Immature natural killer cell (primary cell): ENCODE results near the gene CEP95. TPM values are rescaled to one million over a fixed set of nuclear protein-coding genes. Genes with fewer than 3 reads are reported as not detected.
"Not testable (repeated sequence)": the region's sequence is repeated elsewhere in the genome, so short reads cannot be mapped to it uniquely, and the experiment has no call there.

Experiments used
- DNase-seq, 3 donors: peaks; one replicate each; pipeline ENCODE4 v3.0.0; 2022; ENCODE audit warnings: mixed read lengths in 1 of 3
- H3K27ac Mint-ChIP-seq, 6 donors: one replicate each; pipeline ENCODE4 v1.8.0; 2020; ENCODE audit warnings: mixed read lengths in 6 of 6, mild to moderate bottlenecking in 5 of 6, inconsistent platforms in 4 of 6, moderate library complexity in 3 of 6
- H3K27me3 Mint-ChIP-seq, 3 donors: one replicate each; pipeline ENCODE4 v1.8.0; 2020 to 2021; ENCODE audit warnings: low read depth in 3 of 3, mild to moderate bottlenecking in 3 of 3, mixed read lengths in 3 of 3, moderate library complexity in 3 of 3, inconsistent platforms in 1 of 3
- H3K36me3 Mint-ChIP-seq, 3 donors: one replicate each; pipeline ENCODE4 v1.8.0; 2020; ENCODE audit warnings: mixed read lengths in 3 of 3, inconsistent platforms in 2 of 3, mild to moderate bottlenecking in 2 of 3
- H3K4me1 Mint-ChIP-seq, 2 donors: one replicate each; pipeline ENCODE4 v1.8.0; 2020; ENCODE audit warnings: inconsistent platforms in 2 of 2, mild to moderate bottlenecking in 2 of 2, mixed read lengths in 2 of 2, moderate library complexity in 1 of 2
- H3K4me3 Mint-ChIP-seq, 5 donors: one replicate each; pipeline ENCODE4 v1.8.0; 2020; ENCODE audit warnings: mild to moderate bottlenecking in 5 of 5, mixed read lengths in 5 of 5, inconsistent platforms in 3 of 5, moderate library complexity in 3 of 5
- H3K9me3 Mint-ChIP-seq, 6 donors: one replicate each; pipeline ENCODE4 v1.8.0; 2020; ENCODE audit warnings: mild to moderate bottlenecking in 6 of 6, mixed read lengths in 6 of 6, inconsistent platforms in 4 of 6, moderate library complexity in 3 of 6
- polyA plus RNA-seq, 3 donors: library from polyadenylated mRNA; unstranded; fragments of 300-500 nt; fragmentation: Illumina TruSeq; gene quantifications; one replicate each; pipeline ENCODE4 v1.2.3, GENCODE V29; 2021

The CEP95 gene
- polyA plus RNA-seq: 10 to 100 TPM in 1 of 3 donors, 1 to 10 TPM in 2; 7.1 to 12.7 (median 7.5) TPM

DNA sequence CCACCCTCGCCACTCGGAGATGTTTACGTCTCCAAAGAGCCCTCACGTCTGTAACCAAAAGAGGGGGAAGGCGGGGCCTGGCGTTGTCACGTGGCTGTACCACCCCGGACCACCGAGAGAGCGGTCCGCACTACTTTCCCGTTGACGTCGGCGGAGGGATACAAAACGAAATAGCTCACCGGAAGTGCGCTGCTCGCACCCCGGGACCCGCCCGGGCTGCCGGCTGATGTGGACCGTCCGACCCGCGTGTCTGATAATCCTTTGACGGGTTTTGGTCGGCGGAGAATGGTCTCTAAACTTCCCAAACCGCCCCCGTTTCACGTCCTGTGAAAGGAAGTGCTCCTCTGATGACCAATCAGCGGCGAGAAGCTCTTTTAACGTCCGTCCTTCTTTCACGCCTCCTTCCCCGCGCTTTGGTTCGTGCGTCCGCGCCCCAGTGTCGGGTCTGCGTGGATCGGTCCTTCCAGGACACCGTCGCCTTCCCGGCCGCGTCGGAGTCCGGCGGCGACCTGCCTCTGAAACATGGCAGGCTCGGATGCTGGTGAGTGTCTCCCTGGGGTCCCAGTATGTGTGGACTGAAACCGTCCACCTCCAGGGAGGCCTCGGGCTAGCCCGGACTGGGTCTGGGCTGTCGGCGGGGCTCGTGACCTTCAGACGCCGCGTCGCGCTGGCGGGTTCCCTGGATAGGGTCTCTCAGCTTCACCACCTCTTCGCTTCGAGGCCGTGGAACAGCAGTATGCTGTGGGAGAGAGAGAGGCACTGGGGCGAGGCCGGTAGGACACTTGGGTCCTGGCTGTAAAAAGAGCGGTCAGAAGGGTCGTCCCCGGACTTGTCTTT, at the start of gene CEP95:
Gene CEP95, plus strand, starts transcription at position 402 of the 837 bp plus-strand sequence. Its CDS starts 121 bp downstream, at position 523.
- DNase-seq: peak; percentile 96 to 98 (median 98)
- peak within 1 kb of the TSS; percentile 99 to 100 (median 100) for H3K27ac Mint-ChIP-seq
- H3K4me3 Mint-ChIP-seq: peak within 1 kb of the TSS; percentile 99 to 100 (median 99)
- H3K36me3 Mint-ChIP-seq: peaks cover 33 to 57% (median 45%) of the 10 kb centered on the region in 3 donors
- peaks cover 35 to 53% (median 46%) of the 10 kb centered on the region in 3 donors for H3K27me3 Mint-ChIP-seq
- H3K4me1 Mint-ChIP-seq: peaks cover 51 to 67% of the 10 kb centered on the region in 2 donors
- peaks cover 0 to 4% (median 0%) of the 10 kb centered on the region in 6 donors for H3K9me3 Mint-ChIP-seq

GRCh38 chr17:64457156-64457555, 49.6 kb upstream of the CEP95 start:
- peaks cover 16 to 20% of the 10 kb centered on the region in 2 donors for H3K4me1 Mint-ChIP-seq
- peak overlapping the region in 2 of 6 donors; percentile 3 to 6 for H3K27ac Mint-ChIP-seq
- peaks cover 0 to 1% (median 0%) of the 10 kb centered on the region in 3 donors for H3K27me3 Mint-ChIP-seq
- no peak overlapping the region for H3K4me3 Mint-ChIP-seq
- no peak for DNase-seq
- no peaks in the 10 kb centered on the region for H3K36me3 Mint-ChIP-seq
- peaks cover 0 to 2% (median 0%) of the 10 kb centered on the region in 6 donors for H3K9me3 Mint-ChIP-seq

DNA sequence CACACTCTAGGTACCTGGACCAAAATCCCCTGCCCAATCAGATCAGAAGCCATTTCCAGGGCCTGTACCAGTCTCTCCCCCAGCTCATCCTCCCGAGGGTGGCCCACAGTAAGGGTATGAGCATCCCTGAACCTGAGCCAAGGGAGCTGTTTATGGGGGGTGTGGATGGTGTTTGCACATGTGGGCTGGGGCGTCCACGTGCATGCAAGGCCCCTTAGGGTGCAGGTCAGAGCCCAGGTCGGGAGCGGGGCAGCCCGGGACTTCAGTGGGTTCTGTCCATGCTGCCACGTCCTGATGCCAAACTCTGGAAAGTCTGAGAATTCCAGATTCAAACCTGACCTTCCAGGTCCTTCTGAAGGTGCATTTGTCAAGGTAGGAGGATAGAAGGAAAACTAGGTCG, 48.0 kb upstream of the CEP95 start:
- H3K9me3 Mint-ChIP-seq: peaks cover 0 to 2% (median 0%) of the 10 kb centered on the region in 6 donors
- H3K4me3 Mint-ChIP-seq: no peak overlapping the region
- no peak for DNase-seq
- H3K36me3 Mint-ChIP-seq: no peaks in the 10 kb centered on the region
- peaks cover 16 to 20% of the 10 kb centered on the region in 2 donors for H3K4me1 Mint-ChIP-seq
- H3K27ac Mint-ChIP-seq: no peak overlapping the region
- no peaks in the 10 kb centered on the region for H3K27me3 Mint-ChIP-seq

GRCh38 chr17:64459284-64459747, 47.5 kb upstream of the CEP95 start:
- no peak overlapping the region for H3K4me3 Mint-ChIP-seq
- peaks cover 16 to 20% of the 10 kb centered on the region in 2 donors for H3K4me1 Mint-ChIP-seq
- no peak for DNase-seq
- no peak overlapping the region for H3K27ac Mint-ChIP-seq
- peaks cover 0 to 2% (median 0%) of the 10 kb centered on the region in 6 donors for H3K9me3 Mint-ChIP-seq
- H3K27me3 Mint-ChIP-seq: no peaks in the 10 kb centered on the region
- H3K36me3 Mint-ChIP-seq: no peaks in the 10 kb centered on the region

DNA sequence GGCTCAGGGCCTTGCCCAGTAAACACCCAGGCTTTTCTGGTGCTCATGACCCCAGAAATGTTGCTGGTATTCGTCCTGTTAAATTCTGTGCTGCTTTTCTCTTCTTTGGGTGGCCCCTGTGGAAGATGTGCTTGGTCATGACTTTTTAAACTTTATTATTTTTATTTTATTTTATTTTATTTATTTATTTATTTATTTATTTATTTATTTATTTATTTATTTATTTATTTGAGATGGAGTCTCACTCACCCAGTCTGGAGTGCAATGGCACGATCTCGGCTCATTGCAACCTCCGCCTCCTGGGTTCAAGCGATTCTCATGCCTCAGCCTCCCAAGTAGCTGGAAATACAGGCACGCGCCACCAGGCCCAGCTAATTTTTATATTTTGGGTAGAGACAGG, 47.0 kb upstream of the CEP95 start:
- not testable (repeated sequence) for DNase-seq, H3K36me3 Mint-ChIP-seq, H3K9me3 Mint-ChIP-seq, H3K27me3 Mint-ChIP-seq, H3K4me3 Mint-ChIP-seq, H3K27ac Mint-ChIP-seq
- H3K4me1 Mint-ChIP-seq: peaks cover 16 to 18% of the 10 kb centered on the region in 2 donors

- H3K36me3 Mint-ChIP-seq: no peaks in the 10 kb centered on the region
- peaks cover 12 to 14% of the 10 kb centered on the region in 2 donors for H3K4me1 Mint-ChIP-seq
- peaks cover 0 to 2% (median 0%) of the 10 kb centered on the region in 6 donors for H3K9me3 Mint-ChIP-seq
- H3K27ac Mint-ChIP-seq: no peak overlapping the region
- DNase-seq: no peak
- H3K4me3 Mint-ChIP-seq: no peak overlapping the region
- H3K27me3 Mint-ChIP-seq: peaks cover 0 to 1% (median 0%) of the 10 kb centered on the region in 3 donors
Observed at GRCh38 chr17:64460955-64461354, 45.8 kb upstream of the CEP95 start.

DNA sequence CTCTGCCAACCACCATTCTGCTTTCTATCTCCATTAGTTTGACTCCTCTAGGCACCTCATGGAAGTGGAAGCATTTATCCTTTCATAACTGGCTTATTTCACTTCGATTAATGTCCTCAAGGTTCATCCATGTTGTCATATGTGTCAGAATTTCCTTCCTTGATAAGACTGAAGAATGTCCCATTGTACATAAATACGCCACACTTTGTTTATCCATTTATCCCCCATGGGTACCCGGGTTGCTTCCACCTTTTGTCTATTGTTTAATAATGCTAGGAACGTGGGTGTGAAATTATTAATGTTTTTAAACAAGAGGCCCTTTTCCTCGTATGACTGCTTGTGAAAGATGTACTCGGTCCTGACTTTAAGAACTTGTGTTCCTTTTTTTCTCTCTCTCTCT, 45.0 kb upstream of the CEP95 start:
- no peaks in the 10 kb centered on the region for H3K36me3 Mint-ChIP-seq
- DNase-seq: no peak
- H3K9me3 Mint-ChIP-seq: peaks cover 0 to 2% (median 0%) of the 10 kb centered on the region in 6 donors
- H3K4me1 Mint-ChIP-seq: peaks cover 6% of the 10 kb centered on the region in 2 donors
- no peak overlapping the region for H3K27ac Mint-ChIP-seq
- H3K27me3 Mint-ChIP-seq: peaks cover 0 to 3% (median 1%) of the 10 kb centered on the region in 3 donors
- H3K4me3 Mint-ChIP-seq: no peak overlapping the region

DNA sequence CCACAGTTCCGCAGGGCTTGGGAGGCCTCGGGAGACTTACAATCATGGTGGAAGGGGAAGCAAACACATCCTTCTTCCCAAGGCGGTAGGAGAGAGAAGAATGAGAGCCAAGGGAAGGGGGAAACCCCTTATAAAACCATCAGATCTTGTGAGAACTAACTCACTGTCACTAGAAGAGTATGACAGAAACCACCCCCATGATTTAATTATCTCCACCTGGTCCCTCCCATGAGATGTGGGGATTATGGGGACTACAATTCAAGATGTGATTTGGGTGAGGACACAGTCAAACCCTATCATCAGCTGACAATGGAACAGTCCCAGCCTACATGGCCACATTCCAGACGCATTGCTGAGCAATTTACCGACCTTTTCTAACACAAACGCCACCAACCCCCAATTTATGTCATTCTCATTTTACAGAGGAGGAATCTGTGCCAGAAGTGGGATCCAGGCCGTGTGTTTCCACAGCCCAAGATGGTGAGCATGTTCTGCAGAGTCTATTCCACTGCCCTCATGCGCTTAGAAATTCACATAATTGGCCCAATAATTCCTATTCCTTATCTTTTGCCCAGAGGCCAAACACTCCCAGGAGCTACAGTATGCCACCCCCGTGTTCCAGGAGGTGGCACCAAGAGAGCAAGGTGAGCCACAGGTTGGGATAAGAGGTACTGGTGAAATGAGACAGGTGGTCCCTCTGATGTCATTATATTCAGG, 40.6 kb upstream of the CEP95 start:
- no peak overlapping the region for H3K4me3 Mint-ChIP-seq
- no peaks in the 10 kb centered on the region for H3K9me3 Mint-ChIP-seq
- H3K4me1 Mint-ChIP-seq: no peaks in the 10 kb centered on the region
- DNase-seq: no peak
- H3K27ac Mint-ChIP-seq: no peak overlapping the region
- H3K27me3 Mint-ChIP-seq: peaks cover 1 to 9% (median 4%) of the 10 kb centered on the region in 3 donors
- H3K36me3 Mint-ChIP-seq: no peaks in the 10 kb centered on the region

DNA sequence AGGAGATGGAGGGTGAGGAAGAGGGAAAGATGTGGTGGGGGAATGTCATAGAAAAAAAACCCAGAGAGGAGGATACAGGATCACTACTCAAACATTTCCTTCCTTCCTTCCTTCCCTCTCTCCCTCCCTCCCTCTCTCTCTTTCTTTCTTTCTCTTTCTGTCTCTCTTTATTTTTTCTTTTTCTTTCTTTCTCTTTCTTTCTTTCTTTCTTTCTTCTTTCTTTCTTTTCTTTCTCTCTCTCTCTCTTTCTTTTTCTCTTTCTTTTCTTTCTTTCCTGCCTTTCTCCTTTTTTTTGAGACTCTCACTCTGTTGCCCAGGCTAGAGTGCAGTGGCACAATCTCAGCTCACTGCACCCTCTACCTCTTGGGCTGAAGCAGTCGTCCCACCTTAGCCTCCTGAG, 39.9 kb upstream of the CEP95 start:
- not testable (repeated sequence) for H3K36me3 Mint-ChIP-seq, H3K27me3 Mint-ChIP-seq, H3K27ac Mint-ChIP-seq, H3K9me3 Mint-ChIP-seq, H3K4me3 Mint-ChIP-seq, DNase-seq, H3K4me1 Mint-ChIP-seq

- Mint-ChIP-seq H3K4me1 (no peaks in the 10 kb centered on the region), H3K27me3 (peaks cover 1 to 9% (median 4%) of the 10 kb centered on the region in 3 donors), H3K27ac (no peak overlapping the region), H3K36me3 (no peaks in the 10 kb centered on the region), H3K4me3 (no peak overlapping the region), H3K9me3 (no peaks in the 10 kb centered on the region)
- DNase-seq: no peak
Observed at GRCh38 chr17:64470625-64471024, 36.2 kb upstream of the CEP95 start.

DNA sequence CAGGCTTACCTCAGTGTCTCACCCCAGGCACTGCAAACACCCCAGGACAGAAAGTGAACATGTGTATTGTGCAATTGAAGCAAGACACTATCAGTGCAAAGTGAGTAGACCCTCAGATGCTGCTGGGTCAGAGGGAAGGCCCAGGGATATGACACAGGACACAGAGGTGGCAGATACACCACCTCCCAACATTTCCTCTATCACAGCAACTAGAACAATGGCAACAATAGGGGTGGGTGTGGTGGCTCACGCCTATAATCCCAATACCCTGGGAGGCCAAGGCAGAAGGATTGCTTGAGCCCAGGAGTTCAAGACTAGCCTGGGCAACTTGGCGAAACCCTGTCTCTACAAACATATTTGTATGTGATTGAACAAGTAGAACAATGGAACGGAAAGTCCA, 35.3 kb upstream of the CEP95 start:
- Mint-ChIP-seq H3K9me3 (no peaks in the 10 kb centered on the region), H3K27me3 (peaks cover 0 to 7% (median 4%) of the 10 kb centered on the region in 3 donors), H3K27ac (no peak overlapping the region), H3K4me3 (no peak overlapping the region), H3K36me3 (no peaks in the 10 kb centered on the region), H3K4me1 (no peaks in the 10 kb centered on the region)
- DNase-seq: no peak

DNA sequence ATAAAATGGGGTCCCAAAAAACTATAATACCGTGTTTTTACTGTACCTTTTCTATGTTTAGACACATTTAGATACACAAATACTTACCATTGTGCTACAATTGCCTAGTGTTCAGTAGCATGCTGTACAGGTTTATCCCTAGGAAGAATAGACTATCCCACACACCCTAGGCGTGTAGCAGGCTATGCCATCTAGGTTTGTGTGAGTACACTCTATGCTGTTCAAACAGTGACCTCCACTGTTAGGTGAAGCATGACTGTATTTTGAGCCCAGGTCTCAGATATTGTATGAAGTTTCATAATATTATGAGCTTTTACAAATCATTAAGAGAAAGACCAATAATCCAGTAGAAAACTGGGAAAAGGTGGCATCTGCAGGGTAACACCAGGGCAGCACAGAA, 34.2 kb upstream of the CEP95 start:
- peaks cover 1 to 6% (median 3%) of the 10 kb centered on the region in 3 donors for H3K27me3 Mint-ChIP-seq
- no peak overlapping the region for H3K4me3 Mint-ChIP-seq
- no peak for DNase-seq
- no peaks in the 10 kb centered on the region for H3K4me1 Mint-ChIP-seq
- peaks cover 0 to 6% (median 0%) of the 10 kb centered on the region in 3 donors for H3K36me3 Mint-ChIP-seq
- H3K9me3 Mint-ChIP-seq: no peaks in the 10 kb centered on the region
- no peak overlapping the region for H3K27ac Mint-ChIP-seq

DNA sequence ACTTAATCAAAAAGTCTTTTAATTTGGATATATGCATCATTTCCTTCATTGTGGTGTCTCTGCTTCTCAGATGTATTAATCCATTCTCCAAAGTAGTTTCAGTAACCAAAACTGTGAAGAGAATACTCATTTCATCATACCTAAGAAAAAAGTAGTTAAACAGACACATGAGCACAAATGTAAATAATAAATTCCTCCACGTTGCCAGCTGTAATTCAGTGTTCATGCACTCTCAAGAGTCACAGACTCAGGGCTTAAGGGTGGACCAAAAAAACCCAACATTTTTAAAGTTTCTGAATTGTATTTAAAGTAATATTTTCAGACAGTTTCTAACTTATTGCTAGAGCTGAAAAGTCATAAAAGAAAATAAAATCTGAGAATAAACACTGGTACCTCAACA, 28.9 kb upstream of the CEP95 start:
- Mint-ChIP-seq H3K9me3 (no peaks in the 10 kb centered on the region), H3K27me3 (peaks cover 0 to 3% (median 1%) of the 10 kb centered on the region in 3 donors), H3K27ac (peak overlapping the region in 1 of 6 donors; percentile 12), H3K4me3 (no peak overlapping the region), H3K4me1 (no peaks in the 10 kb centered on the region), H3K36me3 (peaks cover 4 to 12% (median 4%) of the 10 kb centered on the region in 3 donors)
- DNase-seq: no peak

DNA sequence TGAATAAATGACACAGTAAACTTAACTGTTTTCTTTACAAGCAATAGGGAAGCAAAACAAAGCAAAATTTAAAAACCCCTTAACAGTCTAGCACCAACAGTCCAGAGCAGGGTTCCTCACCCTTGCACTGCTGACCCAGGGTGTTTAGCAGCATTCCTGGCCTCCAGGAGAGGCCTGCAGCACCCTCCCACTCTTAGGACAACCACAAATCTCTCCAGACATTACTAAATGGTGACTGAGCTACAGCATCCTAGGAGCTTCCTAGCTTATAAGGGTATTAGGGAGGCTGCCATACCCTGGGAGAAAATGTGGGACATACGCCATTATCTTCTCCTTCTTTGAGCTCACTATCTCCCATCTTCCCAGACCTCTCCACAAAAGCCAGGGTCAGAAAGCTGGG, 25.8 kb upstream of the CEP95 start:
- Mint-ChIP-seq H3K36me3 (peaks cover 23 to 38% (median 25%) of the 10 kb centered on the region in 3 donors), H3K9me3 (no peaks in the 10 kb centered on the region), H3K4me1 (peaks cover 0 to 2% of the 10 kb centered on the region in 2 donors), H3K4me3 (no peak overlapping the region), H3K27me3 (peaks cover 0 to 3% (median 1%) of the 10 kb centered on the region in 3 donors), H3K27ac (no peak overlapping the region)
- no peak for DNase-seq
